IMR-90 (cell line): ENCODE results near the gene GIT1. TPM values are rescaled to one million over a fixed set of nuclear protein-coding genes. Genes with fewer than 3 reads are reported as not detected.

Source experiments
- ATAC-seq: fragments of 200-7000 bp; cut with Tn5 transposase; 2 replicates; pipeline ENCODE4 v1.9.1; 2020; ENCODE audit warnings: low read depth, mild to moderate bottlenecking, moderate library complexity
- BruUV-seq: library from RNA; stranded (reverse); fragments of 400-500 nt; replicated peaks from 2 replicates; lab custom pipeline; 2021; lab: Mats Ljungman, UMichigan
- CTCF ChIA-PET: fragments of 300-600 bp; formaldehyde crosslinking; extraction: SDS; loops from one replicate; lab custom pipeline; 2021; ENCODE audit warnings: antibody characterized with exemption; lab: Yijun Ruan, JAX
- POLR2A ChIA-PET: fragments of 300-600 bp; sonication (Branson Sonifier 250); formaldehyde crosslinking; loops from one replicate; lab custom pipeline; 2022; ENCODE audit warnings: antibody characterized with exemption; ENCODE audit not compliant: unreplicated experiment; lab: Charles Lee
- DNase-seq: peaks from one replicate; pipeline ENCODE4 v3.0.0; 2013
- H2AFZ ChIP-seq: replicated peaks from 2 replicates; pipeline ENCODE3; 2013; ENCODE audit warnings: low read length, mild to moderate bottlenecking; ENCODE audit not compliant: poor library complexity
- H2AK5ac ChIP-seq: 2 replicates; pipeline ENCODE4 v1.6.1; 2013; ENCODE audit warnings: low read depth, low read length, inconsistent platforms
- H2AK9ac ChIP-seq: replicated peaks from 2 replicates; pipeline ENCODE3; 2013; ENCODE audit warnings: mild to moderate bottlenecking, low read depth, low read length, moderate library complexity; ENCODE audit not compliant: poor library complexity
- H2BK120ac ChIP-seq: 2 replicates; pipeline ENCODE4 v1.6.1; 2013; ENCODE audit warnings: low read depth, low read length, inconsistent platforms
- H2BK15ac ChIP-seq: 3 replicates; pipeline ENCODE4 v1.6.1; 2013; ENCODE audit warnings: low read depth, low read length, inconsistent platforms
- H2BK20ac ChIP-seq: 2 replicates; pipeline ENCODE4 v1.6.1; 2013; ENCODE audit warnings: low read depth, mild to moderate bottlenecking, inconsistent platforms, low read length, moderate library complexity
- H2BK5ac ChIP-seq: 2 replicates; pipeline ENCODE4 v1.6.1; 2013; ENCODE audit warnings: mild to moderate bottlenecking, low read depth, low read length, inconsistent platforms; ENCODE audit not compliant: poor library complexity, severe bottlenecking
- H3K14ac ChIP-seq: replicated peaks from 2 replicates; pipeline ENCODE4 v1.6.1; 2013; ENCODE audit warnings: low read depth, low read length, inconsistent platforms
- H3K18ac ChIP-seq: 2 replicates; pipeline ENCODE4 v1.6.1; 2013; ENCODE audit warnings: low read depth, low read length, control low read depth
- H3K23ac ChIP-seq: 2 replicates; pipeline ENCODE4 v1.6.1; 2013; ENCODE audit warnings: low read depth, low read length, inconsistent platforms
- H3K27ac ChIP-seq: 2 replicates; pipeline ENCODE4 v1.5.1; 2013; ENCODE audit warnings: mild to moderate bottlenecking, control low read depth, low read length; ENCODE audit not compliant: insufficient read depth
- H3K27me3 ChIP-seq: 2 replicates; pipeline ENCODE4 v1.6.1; 2013; ENCODE audit warnings: low read length; ENCODE audit not compliant: control insufficient read depth, insufficient read depth
- H3K36me3 ChIP-seq: 2 replicates; pipeline ENCODE4 v1.6.1; 2013; ENCODE audit warnings: low read length, mixed read lengths; ENCODE audit not compliant: control insufficient read depth, insufficient read depth
- H3K4ac ChIP-seq: 2 replicates; pipeline ENCODE4 v1.6.1; 2013; ENCODE audit warnings: low read depth, low read length, inconsistent platforms
- H3K4me1 ChIP-seq: 2 replicates; pipeline ENCODE4 v1.6.1; 2013; ENCODE audit warnings: low read length, mixed read lengths; ENCODE audit not compliant: control insufficient read depth, insufficient read depth
- H3K4me2 ChIP-seq: 2 replicates; pipeline ENCODE4 v1.6.1; 2013; ENCODE audit warnings: low read depth, mild to moderate bottlenecking, control low read depth, low read length, moderate library complexity
- H3K4me3 ChIP-seq: 2 replicates; pipeline ENCODE4 v1.5.1; 2013; ENCODE audit warnings: low read depth, mild to moderate bottlenecking, control low read depth, low read length, moderate library complexity; ENCODE audit not compliant: insufficient read depth
- H3K56ac ChIP-seq: 2 replicates; pipeline ENCODE4 v1.6.1; 2013; ENCODE audit warnings: low read length, inconsistent platforms; ENCODE audit not compliant: insufficient read depth; ENCODE audit errors: extremely low read depth
- H3K79me1 ChIP-seq, 2 experiments: 2 replicates each; pipeline ENCODE4 v1.6.1; 2013; ENCODE audit warnings: low read length in 2 of 2, inconsistent platforms in 1 of 2, low read depth in 1 of 2
- H3K9ac ChIP-seq: 2 replicates; pipeline ENCODE4 v1.6.1; 2013; ENCODE audit warnings: low read depth, low read length, control low read depth
- H3K9me1 ChIP-seq: 2 replicates; pipeline ENCODE4 v1.6.1; 2013; ENCODE audit warnings: low read length, inconsistent platforms; ENCODE audit not compliant: insufficient read depth
- H3K9me3 ChIP-seq: 2 replicates; pipeline ENCODE4 v1.6.1; 2013; ENCODE audit warnings: low read length; ENCODE audit not compliant: control insufficient read depth, insufficient read depth
- H4K20me1 ChIP-seq: 2 replicates; pipeline ENCODE4 v1.6.1; 2013; ENCODE audit warnings: low read length, inconsistent platforms; ENCODE audit not compliant: insufficient read depth
- H4K5ac ChIP-seq: 2 replicates; pipeline ENCODE4 v1.6.1; 2013; ENCODE audit warnings: mild to moderate bottlenecking, low read depth, low read length, control low read depth
- H4K8ac ChIP-seq, 2 experiments: 2 replicates each; pipeline ENCODE4 v1.6.1; 2013; ENCODE audit warnings: low read depth in 2 of 2, low read length in 2 of 2, control low read depth in 1 of 2, inconsistent platforms in 1 of 2
- H4K91ac ChIP-seq: 2 replicates; pipeline ENCODE4 v1.6.1; 2013; ENCODE audit warnings: low read depth, low read length, inconsistent platforms; ENCODE audit not compliant: insufficient read depth
- BHLHE40 ChIP-seq: fragments of 150-350 bp; IDR thresholded peaks from 2 replicates; pipeline ENCODE4 v1.6.1; 2016; ENCODE audit warnings: mild to moderate bottlenecking, low read depth, low read length
- CHD1 ChIP-seq: IDR thresholded peaks from 2 replicates; pipeline ENCODE4 v1.6.1; 2012; ENCODE audit warnings: low read depth, low read length, improper control_type of control experiment
- FOS ChIP-seq: fragments of 150-350 bp; IDR thresholded peaks from 2 replicates; pipeline ENCODE4 v1.6.1; 2016; ENCODE audit warnings: low read depth, low read length
- MAFK ChIP-seq: IDR thresholded peaks from 2 replicates; pipeline ENCODE4 v1.6.1; 2012; ENCODE audit warnings: low read depth, low read length, improper control_type of control experiment
- RCOR1 ChIP-seq: IDR thresholded peaks from 2 replicates; pipeline ENCODE4 v1.6.1; 2012; ENCODE audit warnings: mild to moderate bottlenecking, low read length, improper control_type of control experiment; ENCODE audit not compliant: insufficient replicate concordance
- RFX5 ChIP-seq: IDR thresholded peaks from 2 replicates; pipeline ENCODE4 v1.8.0; 2012; ENCODE audit warnings: low read depth, mild to moderate bottlenecking, low read length, moderate library complexity
- SMC3 ChIP-seq: fragments of 150-350 bp; IDR thresholded peaks from 2 replicates; pipeline ENCODE4 v1.6.1; 2016; ENCODE audit warnings: low read depth, mild to moderate bottlenecking, antibody characterized with exemption, low read length, moderate library complexity
- WGBS, 2 experiments: methylation state at CpG; one replicate each; pipeline versions ENCODE4 v1.1.5 to v1.1.7; 2013; ENCODE audit warnings: missing lambda C conversion rate in 2 of 2; ENCODE audit not compliant: insufficient read length in 1 of 2; ENCODE audit errors: extremely low coverage in 2 of 2; 5-methylcytosine and 5-hydroxymethylcytosine counted together
- dilution Hi-C: fragments of 300-500 bp; cut with HindIII; formaldehyde crosslinking; loops from one replicate; pipeline ENCODE4 v1.14.3; 2018; ENCODE audit warnings: low sequenced_read_pairs; ENCODE audit not compliant: unreplicated experiment
- in situ Hi-C: fragments of 300-500 bp; cut with MboI; formaldehyde crosslinking; loops from 3 replicates; pipeline ENCODE4 v1.14.3; 2019; ENCODE audit warnings: low sequenced_read_pairs, inconsistent platforms, mixed read lengths
- intact Hi-C: fragments of 100-400 bp; cut with micrococcal nuclease; formaldehyde crosslinking; loops from 2 replicates; pipeline ENCODE4 v1.10.0; 2022
- polyA plus RNA-seq, 3 experiments: library from polyadenylated mRNA; depleted of rRNA; stranded (reverse); fragments of >200 nt; gene quantifications; 2 replicates each; pipeline ENCODE4 v1.2.3, GENCODE V29; 2012; ENCODE audit warnings: low replicate concordance in 1 of 3
- total RNA-seq: library from RNA; depleted of rRNA; stranded (reverse); fragments of >200 nt; gene quantifications from 2 replicates; pipeline ENCODE4 v1.2.3, GENCODE V29; 2012
- TF ChIP-seq, protein P1 (sequence below): fragments of 150-350 bp; IDR thresholded peaks from 2 replicates; pipeline ENCODE4 v1.6.1; 2017; ENCODE audit warnings: mild to moderate bottlenecking, antibody characterized with exemption, low read length, low read depth
- TF ChIP-seq, protein P2 (sequence below): conservative IDR thresholded peaks from 2 replicates; pipeline ENCODE4 v1.5.1; 2012; ENCODE audit warnings: mild to moderate bottlenecking, low read depth, low read length, improper control_type of control experiment
- TF ChIP-seq, protein P3 (sequence below): fragments of 150-350 bp; IDR thresholded peaks from 2 replicates; pipeline ENCODE4 v1.6.1; 2016; ENCODE audit warnings: low read depth, mild to moderate bottlenecking, low read length, moderate library complexity, borderline replicate concordance

GIT1 gene
- total and polyA plus RNA-seq, 2 of the 4 experiments (the other 2 are of a cell fraction): 14.2 to 34.2 TPM

DNA sequence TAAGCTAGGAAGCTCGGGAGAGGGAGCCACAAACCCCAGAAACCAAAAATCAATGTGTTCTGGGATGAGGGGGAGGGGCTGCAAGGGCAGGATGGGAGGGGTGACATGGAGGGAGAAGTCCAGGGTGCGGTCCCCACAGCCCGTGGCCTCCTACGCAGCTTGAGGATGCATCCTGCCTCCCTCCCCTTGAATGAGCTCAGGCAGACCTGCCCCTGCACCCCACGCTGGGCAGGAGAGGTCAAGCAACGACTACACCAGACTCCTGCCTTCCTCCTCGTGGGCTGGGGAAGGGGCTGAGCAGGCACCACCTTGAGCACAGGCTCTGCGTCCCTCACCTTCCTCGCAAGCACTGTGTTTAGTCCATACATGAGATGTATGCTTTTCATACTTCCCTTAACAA lies 7.4 kb upstream of the GIT1 start (continued):
- TF ChIP-seq, protein P1, sequence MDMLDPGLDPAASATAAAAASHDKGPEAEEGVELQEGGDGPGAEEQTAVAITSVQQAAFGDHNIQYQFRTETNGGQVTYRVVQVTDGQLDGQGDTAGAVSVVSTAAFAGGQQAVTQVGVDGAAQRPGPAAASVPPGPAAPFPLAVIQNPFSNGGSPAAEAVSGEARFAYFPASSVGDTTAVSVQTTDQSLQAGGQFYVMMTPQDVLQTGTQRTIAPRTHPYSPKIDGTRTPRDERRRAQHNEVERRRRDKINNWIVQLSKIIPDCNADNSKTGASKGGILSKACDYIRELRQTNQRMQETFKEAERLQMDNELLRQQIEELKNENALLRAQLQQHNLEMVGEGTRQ: no peak
- no peak for TF ChIP-seq BHLHE40

DNA sequence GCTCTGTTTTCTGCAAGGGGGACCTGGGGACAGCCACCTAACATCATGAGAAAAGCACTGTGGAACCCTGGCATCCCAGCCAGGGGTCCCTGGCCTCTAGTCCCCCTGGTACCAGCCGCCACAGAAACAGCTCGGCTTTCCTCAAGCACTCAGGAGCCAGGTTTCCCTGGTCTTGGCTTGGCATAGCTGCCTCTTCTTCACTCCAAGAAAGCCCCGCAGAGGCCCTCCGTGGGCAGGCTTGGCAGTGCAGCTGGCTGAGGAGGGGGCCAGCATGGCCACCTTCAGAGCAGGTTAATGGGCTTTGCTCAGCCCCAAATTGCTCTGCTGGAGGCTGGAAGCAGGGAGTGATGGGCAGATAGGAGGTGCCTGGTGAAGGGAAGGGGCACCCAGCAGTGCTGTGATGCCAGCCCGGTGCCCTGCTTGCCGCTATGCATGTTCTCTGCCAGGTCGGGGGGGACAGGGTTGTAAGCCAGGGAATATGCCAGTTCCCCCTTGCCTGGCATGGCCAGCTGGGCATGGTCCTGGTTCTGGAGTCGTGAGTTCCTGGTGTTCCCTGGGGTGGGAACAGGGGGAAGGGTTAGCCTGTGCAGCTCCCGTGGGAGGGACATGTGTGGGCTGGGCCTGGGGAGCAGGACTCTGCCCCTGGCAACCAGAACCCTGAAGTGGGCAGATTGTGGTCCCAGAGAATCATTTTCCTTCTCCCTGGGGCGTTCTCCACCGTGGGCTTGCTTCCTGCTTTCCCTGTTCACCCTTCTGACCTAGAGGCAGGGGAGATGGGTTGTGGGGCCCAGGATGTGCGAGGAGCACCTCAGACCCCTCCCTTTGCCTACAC lies 6.7 kb upstream of the GIT1 start:
- POLR2A ChIA-PET: no interaction called here
- dilution Hi-C loops: no loop called here
- no peak overlapping the region for H3K4me3 ChIP-seq
- TF ChIP-seq, protein P2, sequence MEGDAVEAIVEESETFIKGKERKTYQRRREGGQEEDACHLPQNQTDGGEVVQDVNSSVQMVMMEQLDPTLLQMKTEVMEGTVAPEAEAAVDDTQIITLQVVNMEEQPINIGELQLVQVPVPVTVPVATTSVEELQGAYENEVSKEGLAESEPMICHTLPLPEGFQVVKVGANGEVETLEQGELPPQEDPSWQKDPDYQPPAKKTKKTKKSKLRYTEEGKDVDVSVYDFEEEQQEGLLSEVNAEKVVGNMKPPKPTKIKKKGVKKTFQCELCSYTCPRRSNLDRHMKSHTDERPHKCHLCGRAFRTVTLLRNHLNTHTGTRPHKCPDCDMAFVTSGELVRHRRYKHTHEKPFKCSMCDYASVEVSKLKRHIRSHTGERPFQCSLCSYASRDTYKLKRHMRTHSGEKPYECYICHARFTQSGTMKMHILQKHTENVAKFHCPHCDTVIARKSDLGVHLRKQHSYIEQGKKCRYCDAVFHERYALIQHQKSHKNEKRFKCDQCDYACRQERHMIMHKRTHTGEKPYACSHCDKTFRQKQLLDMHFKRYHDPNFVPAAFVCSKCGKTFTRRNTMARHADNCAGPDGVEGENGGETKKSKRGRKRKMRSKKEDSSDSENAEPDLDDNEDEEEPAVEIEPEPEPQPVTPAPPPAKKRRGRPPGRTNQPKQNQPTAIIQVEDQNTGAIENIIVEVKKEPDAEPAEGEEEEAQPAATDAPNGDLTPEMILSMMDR: no peak
- TF ChIP-seq CHD1 (no peak), FOS (no peak), SMC3 (no peak), BHLHE40 (no peak), MAFK (no peak), RCOR1 (no peak), RFX5 (no peak)
- TF ChIP-seq, protein P3, sequence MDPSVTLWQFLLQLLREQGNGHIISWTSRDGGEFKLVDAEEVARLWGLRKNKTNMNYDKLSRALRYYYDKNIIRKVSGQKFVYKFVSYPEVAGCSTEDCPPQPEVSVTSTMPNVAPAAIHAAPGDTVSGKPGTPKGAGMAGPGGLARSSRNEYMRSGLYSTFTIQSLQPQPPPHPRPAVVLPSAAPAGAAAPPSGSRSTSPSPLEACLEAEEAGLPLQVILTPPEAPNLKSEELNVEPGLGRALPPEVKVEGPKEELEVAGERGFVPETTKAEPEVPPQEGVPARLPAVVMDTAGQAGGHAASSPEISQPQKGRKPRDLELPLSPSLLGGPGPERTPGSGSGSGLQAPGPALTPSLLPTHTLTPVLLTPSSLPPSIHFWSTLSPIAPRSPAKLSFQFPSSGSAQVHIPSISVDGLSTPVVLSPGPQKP: no peak
- TF ChIP-seq, protein P1: no peak

More for the DNA sequence above, 6.7 kb upstream of the GIT1 start:
- Histone ChIP-seq H3K27ac (no peak overlapping the region), H3K4ac (no peak overlapping the region), H4K20me1 (peaks cover 36% of the 10 kb centered on the region), H2AFZ (no peak overlapping the region), H2AK9ac (no peak overlapping the region), H2BK5ac (no peak overlapping the region), H4K91ac (no peak overlapping the region), H3K79me1 (peaks cover 0 to 16% of the 10 kb centered on the region in 2 experiments), H4K5ac (no peak overlapping the region), H3K23ac (no peak overlapping the region), H2BK120ac (no peak overlapping the region), H3K56ac (no peak overlapping the region), H3K9me1 (no peaks in the 10 kb centered on the region), H3K27me3 (peaks cover 2% of the 10 kb centered on the region; the same call in 1 of the 2 replicates), H3K14ac (no peak overlapping the region), H4K8ac (no peak overlapping the region), H2BK15ac (no peak overlapping the region), H2BK20ac (no peak overlapping the region), H3K4me2 (no peak overlapping the region), H3K4me1 (peaks cover 16% of the 10 kb centered on the region), H2AK5ac (0 out of 2 replicates have a peak overlapping the region, but pooled peaks have one; percentile 10), H3K9me3 (no peaks in the 10 kb centered on the region), H3K9ac (no peak overlapping the region), H3K36me3 (no peaks in the 10 kb centered on the region), H3K18ac (no peak overlapping the region)
- ATAC-seq: no peak
- DNase-seq: no peak
- in situ Hi-C loops (no loop called here), intact Hi-C loops (no loop called here)
- WGBS, 2 experiments: 85% methylated on average over 4 of the region's 12 CpGs; no CpG with 5 or more reads in 1 of the 2 experiments
- BruUV-seq: no TSS peak
- CTCF ChIA-PET: no interaction called here
